HL-60 (cell line): ENCODE measurements around the gene ZSCAN30.

Source experiments
- DNase-seq, 2 experiments: peaks; one replicate each; pipeline ENCODE4 v3.0.0-alpha.2; 2010 to 2020; ENCODE audit warnings: low read depth in 1 of 2, low spot score in 1 of 2
- H3K27ac ChIP-seq: fragments of 250-450 bp; sonication (Bioruptor Pico); replicated peaks from 2 replicates; pipeline ENCODE4 v1.5.1; 2020; ENCODE audit warnings: mild to moderate bottlenecking, moderate library complexity
- H3K27me3 ChIP-seq: fragments of 250-450 bp; sonication (Bioruptor Pico); 2 replicates; pipeline ENCODE4 v1.5.1; 2021; ENCODE audit warnings: mild to moderate bottlenecking, moderate library complexity; ENCODE audit not compliant: insufficient read depth, poor library complexity, severe bottlenecking
- H3K4me3 ChIP-seq: replicated peaks from 2 replicates; pipeline ENCODE4 v1.5.1; 2011; ENCODE audit warnings: mild to moderate bottlenecking, control low read depth, low read length; ENCODE audit not compliant: insufficient read depth
- CTCF ChIP-seq: IDR thresholded peaks from one replicate; pipeline ENCODE4 v1.5.1; 2011; ENCODE audit warnings: low read length, control low read depth, inconsistent platforms; ENCODE audit not compliant: insufficient read depth
- GABPA ChIP-seq: IDR thresholded peaks from 2 replicates; pipeline ENCODE4 v1.6.1; 2012; ENCODE audit warnings: low read depth
- POLR2AphosphoS5 ChIP-seq: IDR thresholded peaks from 2 replicates; pipeline ENCODE4 v1.6.1; 2012; ENCODE audit warnings: low read depth
- REST ChIP-seq: IDR thresholded peaks from 2 replicates; pipeline ENCODE4 v1.6.1; 2012; ENCODE audit warnings: low read depth; ENCODE audit not compliant: insufficient replicate concordance
- SPI1 ChIP-seq: IDR thresholded peaks from 2 replicates; pipeline ENCODE4 v1.6.1; 2012; ENCODE audit warnings: low read depth, mild to moderate bottlenecking, borderline replicate concordance

The ZSCAN30 gene

GRCh38 chr18:35278085-35278484 lies 11.9 kb downstream of the ZSCAN30 start:
- Histone ChIP-seq H3K4me3 (no peak overlapping the region), H3K27me3 (no peaks in the 10 kb centered on the region), H3K27ac (no peak overlapping the region)
- no peak for DNase-seq
- TF ChIP-seq REST (no peak), GABPA (no peak), POLR2AphosphoS5 (no peak), SPI1 (no peak), CTCF (no peak)

GRCh38 chr18:35277633-35278032 lies 12.4 kb downstream of the ZSCAN30 start:
- Histone ChIP-seq H3K27ac (no peak overlapping the region), H3K4me3 (no peak overlapping the region), H3K27me3 (no peaks in the 10 kb centered on the region)
- DNase-seq = no peak
- TF ChIP-seq REST = no peak
- TF ChIP-seq POLR2AphosphoS5 = no peak
- no peak for TF ChIP-seq SPI1
- no peak for TF ChIP-seq CTCF
- TF ChIP-seq GABPA = no peak

GRCh38 chr18:35276267-35276666 lies 13.8 kb downstream of the ZSCAN30 start:
- Histone ChIP-seq H3K27me3 (no peaks in the 10 kb centered on the region), H3K27ac (no peak overlapping the region), H3K4me3 (no peak overlapping the region)
- TF ChIP-seq REST = no peak
- no peak for TF ChIP-seq CTCF
- TF ChIP-seq GABPA = no peak
- no peak for TF ChIP-seq SPI1
- TF ChIP-seq POLR2AphosphoS5 = no peak
- DNase-seq = no peak
